Putamen (tissue), 1 donor: ENCODE data around the gene ZNF487.
"Not testable (repeated sequence)": the region's sequence is repeated elsewhere in the genome, so short reads cannot be mapped to it uniquely, and the experiment has no call there.

ENCODE experiments used
- DNase-seq: peaks from one replicate; pipeline ENCODE4 v3.0.0-alpha.2; 2016; ENCODE audit warnings: low spot score

ZNF487 gene

GRCh38 chr10:43437141-43437870, 395 bp downstream of the ZNF487 start:
- DNase-seq, result no peak

DNA sequence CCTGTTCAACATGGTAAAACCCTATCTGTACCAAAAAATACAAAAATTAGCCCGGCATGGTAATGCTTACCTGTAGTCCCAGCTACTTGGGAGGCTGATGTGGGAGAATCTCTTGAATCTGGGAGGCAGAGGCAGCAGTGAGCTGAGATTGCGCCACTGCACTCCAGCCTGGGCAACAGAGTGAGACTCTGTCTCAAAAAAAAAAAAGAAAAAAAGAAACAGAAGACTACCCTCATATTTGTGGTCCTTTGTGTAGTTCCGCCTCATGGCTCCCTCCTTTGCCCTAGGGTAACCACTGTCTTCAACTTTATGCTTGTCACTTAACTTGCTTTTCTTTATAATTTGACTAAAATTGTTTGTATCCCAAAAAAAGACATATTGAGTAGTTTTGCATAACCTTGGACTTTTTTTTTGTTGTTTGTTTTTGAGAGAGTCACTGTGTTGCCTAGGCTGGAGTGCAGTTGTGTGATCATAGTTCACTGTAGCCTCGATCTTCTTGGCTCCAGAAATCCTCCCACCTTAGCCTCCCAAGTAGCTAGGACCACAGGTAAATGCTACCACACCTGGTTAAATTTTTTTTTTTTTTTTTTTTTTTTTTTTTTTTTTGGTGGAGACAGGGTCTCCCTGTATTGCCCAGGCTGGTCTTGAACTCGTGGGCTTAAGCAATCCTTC, 3.7 kb downstream of the ZNF487 start:
- DNase-seq, result no peak

GRCh38 chr10:43444323-43444722, 7.4 kb downstream of the ZNF487 start:
- no peak for DNase-seq

GRCh38 chr10:43444897-43445466, 8.1 kb downstream of the ZNF487 start:
- DNase-seq, result no peak

- not testable (repeated sequence) for DNase-seq
Measured at GRCh38 chr10:43446219-43447017, 9.5 kb downstream of the ZNF487 start.

DNA sequence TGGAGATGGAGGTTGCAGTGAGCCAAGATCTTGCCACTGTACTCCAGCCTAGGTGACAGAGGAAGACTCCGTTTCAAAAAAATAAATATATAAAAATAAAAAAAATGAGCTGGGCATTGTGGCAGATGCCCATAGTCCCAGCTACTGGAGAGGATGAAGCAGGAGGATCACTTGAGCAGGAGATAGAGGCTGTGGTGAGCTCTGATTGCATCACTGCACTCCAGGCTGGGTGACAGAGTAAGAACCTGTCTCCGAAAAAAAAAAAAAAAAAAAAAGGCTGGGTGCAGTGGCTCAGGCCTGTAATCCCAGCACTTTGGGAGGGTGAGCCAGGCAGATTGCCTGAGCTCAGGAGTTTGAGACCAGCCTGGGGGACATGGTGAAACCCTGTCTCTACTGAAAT, 11.8 kb downstream of the ZNF487 start:
- DNase-seq, result no peak

- peak; percentile 52 for DNase-seq
Measured at GRCh38 chr10:43452356-43452914, 15.5 kb downstream of the ZNF487 start.

- DNase-seq, result no peak
Measured at GRCh38 chr10:43453266-43453831, 16.4 kb downstream of the ZNF487 start.

GRCh38 chr10:43454025-43454424, 17.1 kb downstream of the ZNF487 start:
- DNase-seq, result not testable (repeated sequence)

DNA sequence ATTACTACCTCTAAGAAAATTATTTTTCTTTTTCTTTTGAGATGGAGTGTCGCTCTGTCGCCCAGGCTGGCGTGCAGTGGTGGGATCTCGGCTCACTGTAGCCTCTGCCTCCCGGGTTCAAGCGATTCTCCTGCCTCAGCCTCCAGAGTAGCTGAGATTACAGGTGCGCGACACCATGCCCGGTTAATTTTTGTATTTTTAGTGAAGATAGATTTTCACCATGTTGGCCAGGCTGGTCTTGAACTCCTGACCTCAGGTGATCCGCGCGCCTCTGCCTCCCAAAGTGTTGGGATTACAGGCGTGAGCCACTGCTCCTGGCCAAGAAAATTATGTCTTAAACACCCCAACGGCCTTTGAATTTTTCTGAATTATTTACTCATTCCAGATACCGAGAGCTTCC, 19.6 kb downstream of the ZNF487 start:
- not testable (repeated sequence) for DNase-seq

DNA sequence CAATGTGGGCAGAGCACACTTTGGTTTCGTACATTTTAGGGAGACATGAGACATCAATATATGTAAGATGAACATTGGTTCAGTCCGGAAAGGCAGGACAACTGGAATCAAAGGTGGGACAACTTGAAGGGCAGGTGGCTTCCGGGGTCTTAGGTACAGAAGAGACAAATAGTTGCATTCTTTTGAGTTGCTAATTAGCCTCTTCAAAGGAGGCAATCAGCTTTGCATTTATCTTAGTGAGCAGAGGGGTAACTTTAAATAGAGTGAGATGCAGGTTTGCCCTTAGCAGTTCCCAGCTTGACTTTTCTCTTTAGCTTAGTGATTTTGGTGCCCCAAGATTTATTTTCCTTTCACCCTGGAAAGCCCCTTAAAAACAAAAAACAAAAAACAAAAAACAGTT, 21.3 kb downstream of the ZNF487 start:
- DNase-seq, result no peak

DNA sequence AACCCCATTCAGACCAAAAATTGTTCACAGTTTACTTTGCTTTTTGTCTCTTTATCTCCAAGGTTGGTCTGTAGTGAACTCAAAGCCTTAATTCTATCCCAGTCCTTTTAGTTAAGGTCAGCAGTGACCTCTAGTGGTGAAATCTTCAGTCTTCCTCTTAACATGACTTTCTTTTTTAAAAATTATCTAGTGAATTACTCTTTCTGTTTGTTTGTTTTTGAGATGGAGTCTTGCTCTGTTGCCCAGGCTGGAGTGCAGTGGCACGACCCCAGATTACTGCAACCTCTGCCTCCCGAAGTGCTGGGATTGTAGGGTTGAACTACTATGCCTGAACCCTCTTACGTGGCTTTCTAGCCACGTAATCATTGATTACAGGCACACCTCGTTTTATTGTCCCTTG, 25.0 kb downstream of the ZNF487 start:
- DNase-seq, result peak; percentile 69

- not testable (repeated sequence) for DNase-seq
Measured at GRCh38 chr10:43465086-43465735, 28.3 kb downstream of the ZNF487 start.

DNA sequence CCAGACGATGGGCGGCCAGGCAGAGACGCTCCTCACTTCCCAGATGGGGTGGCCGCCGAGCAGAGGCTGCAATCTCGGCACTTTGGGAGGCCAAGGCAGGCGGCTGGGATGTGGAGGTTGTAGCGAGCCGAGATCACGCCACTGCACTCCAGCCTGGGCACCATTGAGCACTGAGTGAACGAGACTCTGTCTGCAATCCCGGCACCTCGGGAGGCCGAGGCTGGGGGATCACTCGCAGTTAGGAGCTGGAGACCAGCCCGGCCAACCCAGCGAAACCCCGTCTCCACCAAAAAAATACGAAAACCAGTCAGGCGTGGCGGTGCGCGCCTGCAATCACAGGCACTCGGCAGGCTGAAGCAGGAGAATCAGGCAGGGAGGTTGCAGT, 28.8 kb downstream of the ZNF487 start:
- not testable (repeated sequence) for DNase-seq

GRCh38 chr10:43471146-43471545, 34.2 kb downstream of the ZNF487 start:
- no peak for DNase-seq

DNA sequence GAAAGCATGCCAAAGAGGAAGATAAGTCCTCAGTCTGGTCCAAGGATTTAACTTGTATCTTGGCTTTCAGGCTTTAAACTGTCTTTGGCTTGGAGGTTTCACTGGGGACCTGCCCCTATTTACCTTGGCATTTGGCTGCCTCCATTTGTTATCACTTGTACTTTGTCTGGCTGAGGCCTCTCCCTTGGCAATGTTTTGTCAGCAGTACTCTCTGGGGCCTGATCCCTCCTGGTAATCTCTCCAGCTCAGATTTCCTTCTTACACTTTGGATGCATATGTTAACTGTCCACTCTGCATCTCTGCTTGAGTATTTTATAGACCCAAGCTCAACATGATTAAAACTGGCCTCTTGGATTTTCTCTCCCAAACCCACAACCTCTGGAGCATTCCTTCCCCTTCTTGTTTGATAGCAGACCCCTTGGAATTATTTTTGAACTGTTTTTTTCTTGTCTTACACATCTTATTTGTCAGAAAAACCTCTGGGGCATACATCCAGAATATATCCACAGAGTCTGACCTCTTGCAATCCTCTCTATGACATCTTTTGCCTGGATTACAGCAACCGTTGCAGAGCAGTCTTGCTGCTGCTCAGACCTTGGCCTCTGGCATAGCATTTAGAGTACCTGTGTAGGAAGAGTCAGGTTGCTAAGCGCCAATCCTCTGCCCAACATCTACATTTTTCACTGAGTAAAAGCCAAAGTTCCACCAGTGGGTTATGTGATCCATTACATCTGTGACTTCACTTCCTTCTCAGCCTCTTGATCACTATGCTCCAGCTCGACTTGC, 35.2 kb downstream of the ZNF487 start:
- DNase-seq, result no peak

DNA sequence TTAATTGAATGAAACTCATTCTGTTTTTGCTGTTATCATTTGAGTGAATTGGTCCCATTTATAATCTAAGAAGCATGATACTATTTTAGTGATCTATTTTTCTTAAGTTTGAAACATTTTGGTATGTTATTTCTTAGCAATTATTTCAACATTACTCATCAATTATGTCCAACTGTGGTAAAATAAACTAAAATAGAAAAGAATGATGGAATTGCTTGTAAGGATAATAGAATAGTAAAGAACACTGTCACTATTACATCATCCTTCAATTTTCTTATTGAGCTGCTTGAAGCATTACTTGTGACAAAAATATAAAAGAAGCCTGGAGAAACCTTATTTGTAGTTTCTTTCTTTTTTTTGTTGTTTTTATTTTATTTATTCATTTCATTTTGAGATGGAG, 42.4 kb downstream of the ZNF487 start:
- DNase-seq, result no peak

DNA sequence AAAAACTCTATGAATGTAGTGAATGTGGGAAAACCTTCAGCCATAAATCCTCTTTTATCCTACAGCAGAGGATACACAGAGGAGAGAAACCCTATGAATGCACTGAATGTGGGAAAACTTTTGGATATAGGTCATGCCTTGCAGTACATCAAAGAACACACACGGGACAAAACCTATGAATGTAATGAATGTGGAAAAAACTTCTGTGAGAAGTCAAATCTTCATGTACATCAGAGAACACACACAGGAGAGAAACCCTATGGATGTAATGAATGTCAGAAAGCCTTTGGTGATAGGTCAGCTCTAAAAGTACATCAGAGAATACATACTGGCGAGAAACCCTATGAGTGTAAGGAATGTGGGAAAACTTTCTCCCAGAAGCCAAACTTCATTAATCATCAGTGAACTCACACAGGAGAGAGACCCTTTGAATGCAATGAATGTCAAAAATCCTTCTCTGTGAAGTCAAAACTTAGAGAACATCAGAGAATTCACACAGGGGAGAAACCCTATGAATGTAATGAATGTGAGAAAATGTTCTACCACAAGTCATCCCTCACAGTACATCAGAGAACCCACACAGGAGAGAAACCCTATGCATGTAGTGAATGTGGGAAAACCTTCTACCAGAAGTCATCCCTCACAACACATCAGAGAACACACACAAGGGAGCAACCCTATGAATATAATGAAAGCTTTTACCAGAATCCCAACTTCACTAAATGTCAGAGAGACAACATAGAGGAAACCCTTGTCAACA, 45.6 kb downstream of the ZNF487 start:
- DNase-seq, result no peak

GRCh38 chr10:43491855-43492254, 54.9 kb downstream of the ZNF487 start:
- no peak for DNase-seq

DNA sequence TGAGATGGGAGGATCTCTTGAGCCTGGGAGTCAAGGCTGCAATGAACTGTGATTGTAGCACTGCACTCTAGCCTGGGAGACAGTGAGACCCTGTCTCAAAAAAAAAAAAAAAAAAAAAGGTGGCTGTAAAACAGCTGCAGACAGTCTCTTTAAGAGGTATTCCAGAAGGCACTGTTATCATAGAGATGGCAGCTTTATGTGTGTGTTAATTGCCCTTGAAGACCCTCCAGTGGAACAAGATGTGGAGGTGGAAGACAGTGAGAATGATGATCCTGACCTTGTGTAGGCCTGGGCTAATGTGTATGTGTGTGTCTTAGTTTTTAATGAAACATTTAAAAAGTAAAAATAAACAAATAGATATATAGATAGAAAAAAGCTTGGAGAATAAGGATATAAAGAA, 66.0 kb downstream of the ZNF487 start:
- no peak for DNase-seq
